ENCODE results near the gene HIPK1. TPM values are rescaled to one million over a fixed set of nuclear protein-coding genes. Genes with fewer than 3 reads are reported as not detected.

Gene HIPK1
- total RNA-seq, result 10 to 100 TPM; 64.8 to 92.3 (median 76.9) TPM

- H3K4me1 ChIP-seq, result peaks cover 0 to 52% (median 20%) of the 10 kb centered on the region in 3 donors
- no peaks in the 10 kb centered on the region for H3K9me3 ChIP-seq
- TF ChIP-seq POLR2AphosphoS5 (IDR thresholded peaks at IDR 0.05) (peak; percentile 81), EP300 (IDR thresholded peaks at IDR 0.05) (no peak), POLR2A (IDR thresholded peaks at IDR 0.05) (peak; percentile 59 to 70), CTCF (IDR thresholded peaks at IDR 0.05) (peak in 2 of 4 experiments; percentile 33 to 40)
- H3K27me3 ChIP-seq, result no peaks in the 10 kb centered on the region
- no peaks in the 10 kb centered on the region for H3K36me3 ChIP-seq
- H3K27ac ChIP-seq, result peak within 1 kb of the TSS; percentile 82 to 99 (median 98)
- peak; percentile 95 for ATAC-seq
- 0% methylated on average over 3 to 6 of the region's 61 CpGs for WGBS, 2 donors (ENCODE audit: low coverage in 1 of 2)
- H3K4me3 ChIP-seq, result peak within 1 kb of the TSS; percentile 77 to 93
These were observed at the start of gene HIPK1 for GRCh38 chr1:113928941-113929749. Gene HIPK1 (plus strand): TSS chr1:113929324.

- Histone ChIP-seq H3K27ac (no peak overlapping the region), H3K27me3 (no peaks in the 10 kb centered on the region), H3K36me3 (no peaks in the 10 kb centered on the region), H3K9me3 (no peaks in the 10 kb centered on the region), H3K4me1 (no peaks in the 10 kb centered on the region), H3K4me3 (no peak overlapping the region)
- ATAC-seq, result no peak
- whole genome bisulfite sequencing, 2 donors (ENCODE audit: low coverage in 1 of 2), result 76 to 88% methylated on average over 4 of the region's 4 CpGs
- no peak for TF ChIP-seq CTCF (IDR thresholded peaks at IDR 0.05)
- TF ChIP-seq POLR2A (IDR thresholded peaks at IDR 0.05), result no peak
- no peak for TF ChIP-seq POLR2AphosphoS5 (IDR thresholded peaks at IDR 0.05)
- TF ChIP-seq EP300 (IDR thresholded peaks at IDR 0.05), result no peak
These were observed 49.4 kb upstream of the HIPK1 start for GRCh38 chr1:113879739-113880038.

GRCh38 chr1:113881661-113882060 is 47.5 kb upstream of the HIPK1 start:
- WGBS, 2 donors (ENCODE audit: low coverage in 1 of 2), result 50 to 79% methylated on average over 2 of the region's 2 CpGs
- no peak for ATAC-seq

GRCh38 chr1:113886417-113887401 is 42.4 kb upstream of the HIPK1 start:
- no peak for TF ChIP-seq EP300 (IDR thresholded peaks at IDR 0.05)
- no peak for TF ChIP-seq POLR2A (IDR thresholded peaks at IDR 0.05)
- no peak for TF ChIP-seq CTCF (IDR thresholded peaks at IDR 0.05)
- no peak for TF ChIP-seq POLR2AphosphoS5 (IDR thresholded peaks at IDR 0.05)
- no peaks in the 10 kb centered on the region for H3K4me1 ChIP-seq
- H3K27me3 ChIP-seq, result no peaks in the 10 kb centered on the region
- H3K27ac ChIP-seq, result no peak overlapping the region
- H3K4me3 ChIP-seq, result no peak overlapping the region
- 88 to 92% methylated on average over 10 to 11 of the region's 17 CpGs for WGBS, 2 donors (ENCODE audit: low coverage in 1 of 2)
- no peaks in the 10 kb centered on the region for H3K9me3 ChIP-seq
- ATAC-seq, result no peak
- H3K36me3 ChIP-seq, result no peaks in the 10 kb centered on the region

More at GRCh38 chr1:113881661-113882060, 47.5 kb upstream of the HIPK1 start:
- TF ChIP-seq EP300 (IDR thresholded peaks at IDR 0.05), result no peak
- no peak for TF ChIP-seq POLR2AphosphoS5 (IDR thresholded peaks at IDR 0.05)
- H3K4me1 ChIP-seq, result no peaks in the 10 kb centered on the region
- no peaks in the 10 kb centered on the region for H3K36me3 ChIP-seq
- no peaks in the 10 kb centered on the region for H3K27me3 ChIP-seq
- no peak overlapping the region for H3K27ac ChIP-seq
- no peak overlapping the region for H3K4me3 ChIP-seq
- H3K9me3 ChIP-seq, result no peaks in the 10 kb centered on the region

- ATAC-seq, result no peak
- H3K27ac ChIP-seq, result no peak within 1 kb of the TSS
- H3K9me3 ChIP-seq, result no peaks in the 10 kb centered on the region
- no peak for TF ChIP-seq EP300 (IDR thresholded peaks at IDR 0.05)
- TF ChIP-seq POLR2A (IDR thresholded peaks at IDR 0.05), result no peak
- TF ChIP-seq CTCF (IDR thresholded peaks at IDR 0.05), result no peak
- no peak for TF ChIP-seq POLR2AphosphoS5 (IDR thresholded peaks at IDR 0.05)
- no peaks in the 10 kb centered on the region for H3K27me3 ChIP-seq
- no peak within 1 kb of the TSS for H3K4me3 ChIP-seq
- no peaks in the 10 kb centered on the region for H3K4me1 ChIP-seq
- H3K36me3 ChIP-seq, result no peaks in the 10 kb centered on the region
- WGBS, 2 donors (ENCODE audit: low coverage in 1 of 2), result 72 to 76% methylated on average over 6 of the region's 6 CpGs
These were observed 41.5 kb upstream of the HIPK1 start, which contains the start of gene BCL2L15 for GRCh38 chr1:113887402-113888175. Gene BCL2L15 (minus strand): TSS chr1:113887581. CDS start chr1:113887375, 206 bp downstream.

Measured in gastroesophageal sphincter (tissue), 4 donors.